ENCODE results near the gene FRMD4A.
"Not testable (repeated sequence)": the region's sequence is repeated elsewhere in the genome, so short reads cannot be mapped to it uniquely, and the experiment has no call there.

Gene FRMD4A

DNA sequence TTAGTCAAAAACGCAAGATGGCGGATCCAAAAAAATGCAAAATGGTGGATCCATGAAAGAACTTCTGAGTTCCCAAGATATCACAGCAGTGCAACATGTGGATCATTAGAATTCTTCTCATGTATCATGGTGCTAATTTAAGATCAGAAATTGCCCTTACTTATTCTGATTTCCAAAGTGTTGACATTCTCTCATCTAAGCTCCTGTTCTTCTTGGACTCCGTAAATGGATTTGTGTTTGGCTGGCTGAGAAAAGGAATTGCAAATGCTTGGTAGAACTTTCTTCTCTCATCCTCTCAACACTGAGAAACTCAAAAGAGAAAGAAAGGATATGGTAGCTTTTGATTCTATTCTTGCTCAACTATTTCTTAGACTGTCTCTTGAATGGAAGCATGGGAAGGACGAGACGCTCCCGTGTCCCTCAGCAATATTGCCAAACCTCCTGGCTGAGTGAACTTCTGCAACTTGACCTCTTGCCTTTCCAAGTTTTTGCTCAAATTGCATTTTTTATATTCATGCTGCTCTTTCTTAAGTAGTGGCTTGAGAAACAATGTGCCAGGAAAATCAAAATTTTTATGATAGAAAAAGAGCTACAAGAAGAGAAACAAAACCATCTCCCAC is 44.7 kb downstream of the FRMD4A start:
- DNase-seq: no peak

DNA sequence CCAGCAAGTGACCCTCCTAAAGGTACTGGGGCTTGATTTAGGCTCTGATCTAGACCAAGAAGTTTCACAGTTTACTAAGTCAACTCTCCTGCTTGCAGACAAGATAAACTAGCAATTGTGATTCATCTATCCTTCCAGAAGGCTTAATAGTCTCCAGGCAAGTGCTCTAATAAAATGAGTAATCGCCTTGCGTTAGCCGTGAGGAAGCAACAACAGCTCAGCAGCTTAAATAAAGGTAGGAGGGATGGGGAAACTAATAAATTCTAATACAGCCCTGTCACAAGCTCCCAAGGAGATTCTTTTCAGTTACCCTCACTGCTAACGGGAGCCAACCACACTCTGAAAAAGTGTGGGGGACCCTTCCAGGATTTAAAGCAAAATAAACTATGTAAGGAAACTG is 48.4 kb downstream of the FRMD4A start:
- DNase-seq: no peak

DNA sequence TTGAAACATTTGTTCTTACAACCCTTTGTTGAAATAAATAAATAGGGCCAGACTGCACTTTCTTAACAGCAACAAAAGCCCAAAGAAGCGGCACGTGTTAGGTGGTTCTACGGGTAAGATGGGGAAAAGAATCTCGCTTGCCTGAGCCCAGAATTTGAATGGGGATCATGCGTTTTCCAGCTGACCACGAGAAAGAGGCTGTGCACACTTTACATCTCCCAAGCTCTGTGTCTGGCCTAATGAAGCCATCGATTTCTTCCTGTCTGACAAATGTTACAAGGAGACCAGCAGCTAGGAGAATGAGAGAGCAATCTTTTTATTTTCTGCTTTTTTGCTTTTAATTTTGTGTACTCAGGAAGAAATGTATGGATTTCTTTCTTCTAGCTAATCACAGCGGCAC is 52.2 kb downstream of the FRMD4A start:
- no peak for DNase-seq

DNA sequence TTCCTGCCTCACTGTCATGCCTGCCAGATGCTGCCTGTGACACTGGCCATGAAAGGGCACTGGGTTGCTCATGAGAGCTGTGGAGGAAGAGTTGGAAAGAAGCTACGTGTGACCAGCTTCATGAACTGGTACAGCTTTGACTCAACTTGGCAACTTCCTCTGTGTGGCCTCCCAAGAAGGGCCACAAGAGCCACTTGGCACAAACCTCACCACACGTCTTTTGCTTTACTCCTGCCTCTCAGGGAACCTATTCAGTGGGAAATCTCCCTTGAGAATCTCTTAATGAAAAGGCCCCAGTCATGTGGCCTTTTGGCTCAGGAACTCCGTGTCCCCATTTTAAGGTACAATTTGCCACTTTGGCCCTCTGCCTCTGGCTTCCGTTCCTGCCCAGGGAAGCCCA is 54.5 kb downstream of the FRMD4A start:
- DNase-seq: no peak

DNA sequence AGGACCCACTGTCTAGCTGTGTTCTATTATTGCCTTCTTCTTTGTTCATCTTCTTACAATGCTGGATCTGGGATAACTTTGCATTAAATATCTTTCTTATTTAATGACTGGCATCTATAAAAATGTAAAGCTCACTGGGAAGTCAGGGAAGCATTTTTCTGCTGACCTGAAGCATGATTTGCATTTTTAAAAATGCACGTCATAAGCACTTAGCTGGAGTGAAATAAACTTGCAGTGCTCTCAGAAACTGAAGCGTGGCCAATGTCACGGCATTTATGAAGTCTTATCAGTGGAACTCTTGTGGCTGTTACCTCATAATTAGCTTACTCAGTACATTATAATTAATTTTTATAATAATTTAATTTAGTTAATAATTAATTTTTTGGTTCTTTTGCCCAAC is 59.1 kb downstream of the FRMD4A start:
- DNase-seq: no peak

DNA sequence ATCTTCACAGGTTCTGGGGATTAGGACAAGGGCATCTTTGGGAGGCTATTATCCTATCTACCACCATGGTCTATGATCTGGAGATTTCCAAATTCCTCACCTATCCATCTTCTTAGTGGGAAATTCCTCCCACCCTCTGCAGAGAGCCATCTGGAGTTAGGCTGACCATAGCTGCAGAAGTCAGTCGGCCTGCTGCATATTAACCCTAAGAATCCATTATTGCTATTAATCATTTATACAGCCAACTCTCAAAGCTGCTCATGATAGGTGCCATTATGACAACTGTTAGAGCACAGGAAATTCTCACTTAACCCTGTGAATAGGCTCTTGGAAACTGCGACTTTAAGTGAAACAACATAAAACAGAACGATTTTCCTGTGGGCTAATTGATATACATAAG is 60.4 kb downstream of the FRMD4A start:
- DNase-seq: no peak

DNA sequence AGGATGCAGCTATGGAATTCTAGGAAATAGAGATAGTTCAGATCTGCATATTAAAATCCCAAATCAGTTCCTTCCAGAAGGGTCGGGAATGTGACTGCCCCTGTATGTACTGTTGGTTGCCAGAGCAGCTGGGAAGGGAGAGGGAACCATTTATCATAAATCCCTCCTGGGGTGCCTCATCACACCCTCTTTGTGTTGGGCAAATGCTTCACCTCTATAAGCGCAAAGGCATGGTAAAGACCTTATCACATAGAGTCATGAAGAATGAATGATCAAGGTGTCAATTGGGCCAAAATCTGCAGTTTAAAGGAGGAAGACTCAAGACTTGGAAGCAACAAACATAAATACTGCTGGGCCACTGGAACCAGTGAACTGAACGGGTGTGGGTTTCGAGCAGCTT is 65.0 kb downstream of the FRMD4A start:
- no peak for DNase-seq

DNA sequence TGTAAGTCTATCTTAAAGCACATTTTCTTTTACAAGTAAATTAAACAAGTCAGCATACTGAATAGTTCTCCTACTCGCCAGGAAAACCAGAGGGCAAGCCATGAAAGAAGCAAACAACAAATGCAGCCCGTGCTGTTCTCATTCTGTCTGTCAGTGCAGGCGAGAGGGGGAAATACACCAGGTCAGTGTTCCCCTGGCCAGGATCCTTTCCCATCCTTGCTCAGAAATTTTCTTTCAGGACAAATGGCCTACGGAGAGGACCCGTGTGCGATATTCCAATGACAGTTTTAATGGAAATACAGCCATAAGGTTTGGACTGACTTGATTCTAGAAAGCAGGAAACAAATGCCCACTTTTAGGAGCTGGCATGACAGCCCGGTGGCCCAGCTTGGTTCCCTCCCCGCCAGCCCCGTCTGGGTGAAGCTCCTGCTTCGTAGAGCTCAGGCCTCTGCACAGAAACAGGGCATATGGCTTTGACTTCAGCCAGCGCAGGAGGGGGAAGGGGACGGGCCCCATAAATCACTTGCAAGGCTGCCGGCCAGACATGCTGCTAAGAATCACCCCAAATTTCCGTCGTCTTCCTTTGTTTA is 67.8 kb downstream of the FRMD4A start:
- no peak for DNase-seq

DNA sequence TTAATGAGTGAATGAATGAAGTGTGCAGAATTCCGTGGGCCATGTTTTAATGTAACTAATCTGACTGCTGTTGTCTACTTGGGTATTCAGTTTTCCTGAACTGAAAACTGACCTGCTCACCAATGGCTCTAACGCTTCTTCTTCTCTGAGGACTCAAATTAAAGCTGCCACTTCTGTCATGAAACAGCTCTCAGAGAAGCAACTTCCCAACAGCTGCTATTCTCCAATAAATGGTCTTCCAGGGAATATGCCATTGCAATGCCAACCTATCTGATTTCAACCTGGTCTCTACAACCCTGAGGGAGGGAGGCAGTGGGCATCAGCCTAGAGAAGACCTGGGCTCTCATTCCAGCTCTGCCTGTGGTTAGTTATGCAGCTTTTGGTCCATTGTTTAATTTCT is 69.4 kb downstream of the FRMD4A start:
- no peak for DNase-seq

DNA sequence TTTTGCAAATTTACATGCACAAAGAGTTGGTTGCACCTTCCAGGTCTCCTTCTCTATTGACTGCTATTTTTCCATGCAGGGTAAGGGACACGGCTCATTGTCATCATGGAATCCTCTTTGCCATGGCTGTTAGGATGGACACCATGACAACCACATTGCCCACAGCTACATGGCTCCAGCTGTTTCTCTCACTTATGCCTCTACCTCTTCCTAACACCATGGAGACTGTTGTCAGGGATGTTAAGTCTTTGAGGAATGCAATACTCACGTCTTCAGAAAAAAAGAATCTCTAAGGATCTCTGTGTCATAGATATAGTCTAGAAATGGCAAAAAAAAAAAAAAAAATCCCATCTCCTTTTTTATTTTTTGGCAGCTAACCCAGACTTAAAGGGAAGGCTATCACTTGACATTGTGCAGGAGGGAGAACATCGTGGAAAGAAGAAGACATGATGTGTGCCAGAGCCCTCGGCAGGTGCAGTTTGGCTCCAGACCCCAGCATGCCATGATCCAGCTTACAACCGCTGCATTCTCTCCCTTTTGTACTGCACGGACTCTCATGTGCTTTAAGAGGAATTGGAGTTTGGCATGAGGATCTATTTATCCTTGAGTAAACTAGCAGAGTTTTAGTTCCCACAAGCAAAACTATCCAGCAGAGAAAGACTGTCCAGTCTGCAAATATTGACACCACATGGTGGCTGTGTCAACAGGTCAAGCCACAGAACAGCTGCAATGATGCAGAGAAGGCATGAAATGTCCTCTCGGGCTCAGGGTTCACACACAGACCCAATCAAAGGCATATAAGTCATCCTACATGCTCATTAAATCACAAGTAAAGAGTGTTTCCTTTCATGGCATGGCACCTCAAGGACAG is 70.8 kb downstream of the FRMD4A start:
- no peak for DNase-seq

DNA sequence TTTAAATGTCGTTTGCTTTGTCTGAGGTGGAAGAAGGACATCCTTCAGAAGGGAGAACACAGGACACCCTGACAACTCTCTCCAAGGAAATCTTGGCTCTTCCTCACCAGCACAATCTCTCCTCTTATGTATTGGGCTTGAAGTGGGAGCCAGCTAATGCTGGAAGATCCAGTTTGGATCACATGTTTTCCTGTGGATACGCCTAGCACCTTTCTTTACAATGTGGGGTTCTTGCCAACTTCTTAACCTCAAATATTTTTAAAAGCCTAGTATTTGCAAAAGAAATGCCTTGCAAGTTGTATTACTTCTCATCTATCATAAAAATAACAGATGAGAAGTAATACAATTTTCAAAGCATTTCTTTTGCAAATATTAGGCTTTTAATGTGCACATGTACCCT is 76.4 kb downstream of the FRMD4A start:
- no peak for DNase-seq

DNA sequence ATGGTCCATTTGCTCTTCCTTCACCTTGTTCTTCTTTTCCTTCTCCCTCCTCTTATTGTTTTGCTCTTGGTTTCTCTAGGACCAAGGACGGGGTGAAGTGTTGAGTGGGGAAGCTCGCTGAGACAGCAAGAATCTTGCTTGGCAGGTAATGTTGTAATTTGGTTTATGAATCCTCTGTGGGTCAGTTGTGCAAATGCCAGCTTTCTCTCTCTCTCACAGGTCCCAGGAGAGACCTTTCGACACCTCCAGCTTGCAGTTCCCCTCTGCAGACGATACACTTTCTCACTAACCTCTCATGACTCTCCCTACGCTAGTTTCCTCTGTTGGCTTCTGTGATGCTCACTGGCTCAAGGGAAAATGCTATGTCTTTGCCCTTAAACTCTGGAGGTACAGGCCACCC is 77.0 kb downstream of the FRMD4A start:
- no peak for DNase-seq

DNA sequence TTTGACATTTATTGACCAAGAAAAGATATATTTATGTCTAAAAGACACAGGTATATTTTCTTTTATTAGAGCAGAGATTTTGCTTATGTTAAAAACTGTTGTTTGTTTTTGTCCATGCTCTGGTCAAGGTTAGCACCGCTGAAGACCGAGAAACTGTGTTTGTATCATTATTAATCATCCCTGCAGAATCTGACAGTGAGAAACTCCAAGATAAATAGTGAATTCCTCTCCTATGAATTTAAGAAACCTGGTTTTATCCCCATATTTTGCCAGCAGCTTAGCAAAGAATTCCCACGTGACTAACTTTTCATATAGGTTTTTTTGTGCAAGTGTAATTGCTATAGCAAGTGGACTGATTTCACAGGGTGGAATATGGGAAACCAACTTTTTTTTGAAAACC is 77.6 kb downstream of the FRMD4A start:
- DNase-seq: no peak

DNA sequence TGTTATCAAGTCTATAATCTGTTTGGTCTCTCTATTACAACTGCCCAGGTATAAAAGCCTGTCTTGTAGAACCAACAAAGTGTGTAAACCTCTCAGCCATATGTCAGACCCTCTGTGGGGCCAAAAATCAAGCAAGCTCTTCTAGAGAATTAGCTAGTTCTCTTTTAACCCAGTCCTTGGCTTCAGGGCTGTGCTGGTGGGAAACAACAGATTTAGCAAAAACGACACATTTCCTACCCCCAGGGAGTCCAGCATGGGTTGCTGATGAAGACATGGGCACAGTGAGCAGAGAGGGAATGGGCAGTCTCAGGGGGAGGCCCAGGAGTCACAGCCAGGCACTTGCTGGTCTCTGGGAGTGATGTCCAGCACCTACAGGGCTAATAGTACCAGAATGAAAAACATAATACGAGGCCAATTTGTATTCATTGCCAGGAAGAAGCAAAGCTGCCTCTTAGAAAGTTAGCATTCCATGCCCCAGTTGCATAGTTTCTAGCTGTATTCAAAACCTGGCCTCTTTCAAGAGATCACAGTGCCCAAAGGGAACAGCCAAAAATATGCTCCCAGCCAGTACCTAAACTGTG is 80.1 kb downstream of the FRMD4A start:
- DNase-seq: no peak

DNA sequence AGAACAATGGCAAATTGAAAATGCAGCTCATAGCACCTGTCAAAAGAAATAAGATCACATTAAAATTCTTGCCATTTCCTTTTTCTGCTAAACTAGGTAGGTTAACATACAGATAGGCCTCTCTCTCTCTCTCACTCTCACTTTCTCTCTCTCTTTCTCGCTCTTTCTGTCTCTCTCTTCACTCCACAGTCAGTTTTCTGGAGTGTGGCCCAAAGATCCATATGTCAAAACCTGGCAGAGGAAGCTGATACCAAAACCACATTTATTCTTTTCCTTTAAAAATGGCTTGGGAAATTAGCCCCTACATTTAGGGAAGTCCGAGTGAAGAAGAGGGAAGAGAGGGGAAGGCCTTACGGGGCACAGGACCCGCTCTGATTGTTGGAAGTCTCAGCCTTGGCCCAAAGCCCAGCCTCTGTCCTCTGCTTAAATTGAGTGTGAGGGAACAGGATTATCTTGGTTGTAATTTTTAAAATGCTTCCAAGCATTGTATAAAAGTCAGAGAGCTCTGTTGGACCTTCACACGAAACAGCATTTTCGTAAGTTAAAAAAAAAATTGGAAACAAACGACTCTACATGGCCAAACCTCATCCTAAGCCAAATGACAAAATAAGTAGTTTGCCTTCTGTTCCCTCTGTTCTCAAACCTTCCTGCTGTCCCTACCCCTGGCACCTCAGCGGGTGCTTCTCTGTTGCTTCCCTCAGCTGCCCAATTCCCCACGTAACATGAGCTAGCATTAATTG is 83.2 kb downstream of the FRMD4A start:
- no peak for DNase-seq

DNA sequence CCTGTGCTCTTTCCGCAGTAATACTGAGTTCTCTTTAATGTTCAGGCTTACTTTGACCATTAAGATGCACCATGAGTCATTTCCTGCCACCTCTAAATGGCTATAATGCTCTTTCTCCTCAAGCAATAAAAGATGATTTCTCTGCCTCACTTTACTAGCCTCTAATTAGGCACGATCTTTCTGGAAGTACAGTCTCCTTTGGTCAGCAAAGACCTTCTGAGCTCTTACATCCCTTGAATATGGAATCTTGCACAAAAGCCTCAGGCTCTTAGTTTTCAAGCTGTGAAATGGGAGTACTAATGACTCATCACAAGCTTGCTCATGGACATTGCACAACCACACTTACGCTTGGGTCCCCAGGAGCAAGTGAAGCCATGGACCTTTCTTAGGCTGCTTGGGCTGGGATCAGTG is 85.9 kb downstream of the FRMD4A start:
- DNase-seq: no peak

DNA sequence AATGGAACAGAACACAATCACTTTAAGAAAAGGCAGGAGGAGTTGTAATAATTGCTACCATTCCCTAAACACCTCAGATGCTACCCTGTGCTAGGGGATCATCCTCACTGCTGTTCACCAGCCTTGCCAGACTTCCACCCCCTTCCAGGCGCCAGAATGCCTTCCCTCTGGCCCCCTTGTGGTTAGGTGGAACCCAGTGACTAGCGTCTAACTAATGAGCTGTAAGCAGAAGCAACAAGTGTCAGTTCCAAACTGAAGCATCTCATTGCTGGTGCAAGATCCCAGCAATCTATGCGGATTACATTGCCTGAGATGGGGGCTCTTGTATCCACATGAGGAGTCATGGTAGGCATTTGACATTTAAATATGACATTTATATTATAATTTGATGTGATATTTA is 86.6 kb downstream of the FRMD4A start:
- DNase-seq: no peak

DNA sequence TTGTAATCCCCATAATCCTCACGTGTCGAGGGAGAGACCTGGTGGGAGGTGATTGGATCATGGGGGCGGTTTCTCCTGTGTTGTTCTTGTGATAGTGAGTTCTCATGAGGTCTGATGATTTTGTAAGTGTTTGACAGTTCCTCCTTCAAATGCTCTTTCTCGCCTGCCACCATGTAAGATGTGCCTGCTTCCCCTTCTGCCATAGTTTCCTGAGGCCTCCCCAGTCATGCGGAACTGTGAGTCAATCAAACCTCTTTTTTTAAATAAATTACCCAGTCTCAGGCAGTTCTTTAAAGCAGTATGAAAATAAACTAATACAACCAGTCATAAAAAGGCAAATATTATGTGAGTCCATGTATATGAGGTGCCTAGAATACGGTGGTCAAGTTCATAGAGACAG is 87.5 kb downstream of the FRMD4A start:
- DNase-seq: no peak

DNA sequence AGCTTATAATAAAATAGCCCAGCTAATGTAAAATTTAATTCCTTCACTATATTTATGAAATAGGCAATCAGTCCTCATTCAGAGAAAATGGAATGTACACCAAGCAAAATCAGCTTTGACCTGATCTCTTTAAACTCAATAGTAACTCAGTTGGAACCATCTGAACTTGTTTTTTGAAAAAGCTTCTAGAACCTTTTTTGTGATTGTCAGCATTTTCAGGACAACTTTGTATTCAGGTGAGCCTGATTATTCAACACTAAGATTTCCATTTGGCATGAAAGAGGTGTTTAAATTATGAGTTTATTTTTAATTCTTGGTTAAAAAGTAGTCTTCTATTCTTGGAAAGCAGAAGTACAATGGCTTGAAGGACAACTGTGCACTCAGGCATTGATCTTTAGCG is 89.5 kb downstream of the FRMD4A start:
- DNase-seq: no peak

DNA sequence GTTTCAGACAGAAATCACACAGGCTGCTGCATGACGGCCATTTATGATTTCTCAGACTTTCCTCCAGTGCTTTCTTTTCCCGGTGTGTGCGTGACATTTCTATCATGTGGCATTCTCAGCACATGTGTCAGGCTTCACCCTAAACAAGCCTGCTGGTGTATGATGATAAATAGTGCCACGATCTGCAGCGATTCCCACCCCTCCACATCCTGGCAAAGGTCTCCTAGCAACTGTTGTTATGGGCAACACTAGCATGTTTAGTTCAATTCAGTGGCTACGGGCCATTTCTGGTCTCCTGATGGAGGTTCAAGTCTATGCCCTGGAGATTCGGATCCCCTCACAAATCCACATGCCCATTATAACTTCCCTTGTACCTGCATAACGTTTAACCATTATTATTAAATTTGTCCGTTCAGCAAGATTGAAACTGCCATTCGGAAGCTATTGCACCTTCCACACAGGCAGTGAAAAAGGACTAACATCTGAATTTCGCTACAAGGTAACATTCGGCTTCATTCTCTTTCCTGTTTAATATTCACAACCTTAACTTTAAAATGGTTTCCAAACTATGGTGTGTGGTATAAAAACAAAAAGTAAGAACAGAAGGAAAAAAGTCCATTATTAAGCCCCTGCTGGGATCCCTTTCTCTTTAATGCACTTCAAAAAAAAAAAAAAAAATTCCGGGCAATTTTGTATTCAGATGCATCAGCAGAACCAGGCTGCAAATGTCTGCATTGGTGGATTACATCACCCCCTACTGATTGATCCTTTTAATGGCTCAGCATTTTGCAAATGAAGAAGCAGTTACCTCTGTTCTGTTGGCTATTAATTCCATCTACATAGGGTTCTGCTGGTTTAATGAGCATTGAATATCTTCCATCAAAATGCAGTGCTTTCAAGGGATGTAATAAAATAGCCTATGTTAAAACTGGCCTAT is 90.2 kb downstream of the FRMD4A start:
- DNase-seq: no peak

DNA sequence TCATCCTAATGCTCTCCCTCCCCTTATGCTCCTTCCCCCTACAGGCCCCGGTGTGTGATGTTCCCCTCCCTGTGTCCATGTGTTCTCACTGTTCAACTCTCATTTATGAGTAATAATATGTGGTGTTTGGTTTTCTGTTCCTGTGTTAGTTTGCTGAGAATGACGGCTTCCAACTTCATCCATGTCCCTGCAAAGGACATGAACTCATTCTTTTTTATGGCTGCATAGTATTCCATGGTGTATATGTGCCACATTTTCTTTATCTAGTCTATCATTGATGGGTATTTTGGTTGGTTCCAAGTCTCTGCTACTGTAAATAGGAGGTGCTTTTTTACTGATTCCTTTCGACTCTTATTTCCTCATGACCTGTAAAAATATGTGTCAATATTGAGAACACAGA is 92.1 kb downstream of the FRMD4A start:
- DNase-seq: not testable (repeated sequence)

DNA sequence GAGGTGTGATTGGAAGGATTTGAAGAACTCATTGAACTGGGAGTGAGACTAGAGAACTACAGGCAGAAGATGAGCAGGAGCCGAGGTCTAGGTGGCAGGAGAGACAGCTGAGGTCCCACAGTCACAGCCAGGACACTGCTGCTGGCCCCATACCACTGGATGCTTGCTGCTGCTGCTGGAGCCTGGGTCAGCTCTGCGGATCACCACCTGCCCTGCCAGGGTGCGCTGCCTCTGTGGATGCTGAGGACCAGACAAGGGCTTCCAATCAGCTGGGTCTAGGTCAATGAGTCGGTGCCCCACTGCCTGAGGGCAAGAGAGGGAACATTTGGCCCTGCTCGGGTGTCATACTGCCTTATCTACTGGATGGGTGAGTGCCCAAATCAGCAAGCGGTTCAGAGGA is 94.4 kb downstream of the FRMD4A start:
- no peak for DNase-seq

Measured in NCI-H187 treated with DMSO at 0.1 percent for 48 hours (cell line).